Colon (tissue), 2 donors: ENCODE data around the gene RBMX.
"Not testable (repeated sequence)": the region's sequence is repeated elsewhere in the genome, so short reads cannot be mapped to it uniquely, and the experiment has no call there.

Experiments used
- FAIRE-seq: peaks from 2 replicates; lab custom pipeline; 2012; peaks lifted over from hg19 to GRCh38; lab: Jason Lieb, UNC
- donor health status: control.
- donor health status: control.

RBMX gene

GRCh38 chrX:136878423-136878822, 2.1 kb downstream of the RBMX start:
- FAIRE-seq = no peak

GRCh38 chrX:136874114-136874513, 6.4 kb downstream of the RBMX start:
- FAIRE-seq = not testable (repeated sequence)

GRCh38 chrX:136873210-136873609, 7.3 kb downstream of the RBMX start:
- FAIRE-seq = not testable (repeated sequence)

GRCh38 chrX:136872091-136872700, 8.3 kb downstream of the RBMX start:
- no peak for FAIRE-seq

- no peak for FAIRE-seq
Measured at GRCh38 chrX:136870064-136870463, 10.5 kb downstream of the RBMX start.

- no peak for FAIRE-seq
Measured at GRCh38 chrX:136868283-136869055, 12.1 kb downstream of the RBMX start.

- no peak for FAIRE-seq
Measured at GRCh38 chrX:136867518-136867917, 13.0 kb downstream of the RBMX start.

- no peak for FAIRE-seq
Measured at GRCh38 chrX:136867096-136867491, 13.4 kb downstream of the RBMX start.

GRCh38 chrX:136866337-136867095, 14.0 kb downstream of the RBMX start:
- FAIRE-seq = no peak

- FAIRE-seq = no peak
Measured at GRCh38 chrX:136865270-136866158, 15.0 kb downstream of the RBMX start.

GRCh38 chrX:136863826-136864225, 16.7 kb downstream of the RBMX start:
- no peak for FAIRE-seq

- FAIRE-seq = no peak
Measured at GRCh38 chrX:136862546-136862945, 18.0 kb downstream of the RBMX start.

GRCh38 chrX:136861877-136862276, 18.6 kb downstream of the RBMX start:
- FAIRE-seq = no peak

- FAIRE-seq = no peak
Measured at GRCh38 chrX:136858007-136858756, 22.3 kb downstream of the RBMX start.

GRCh38 chrX:136856551-136856950, 24.0 kb downstream of the RBMX start:
- FAIRE-seq = no peak

GRCh38 chrX:136856050-136856449, 24.5 kb downstream of the RBMX start:
- FAIRE-seq = no peak

- FAIRE-seq = no peak
Measured at GRCh38 chrX:136851526-136851925, 29.0 kb downstream of the RBMX start.

GRCh38 chrX:136850441-136851175, 29.9 kb downstream of the RBMX start:
- no peak for FAIRE-seq

- FAIRE-seq = no peak
Measured at GRCh38 chrX:136849395-136849794, 31.1 kb downstream of the RBMX start.

GRCh38 chrX:136847874-136848273, 32.7 kb downstream of the RBMX start:
- FAIRE-seq = no peak

- FAIRE-seq = no peak
Measured at GRCh38 chrX:136839196-136839595, 41.3 kb downstream of the RBMX start.
